HG03565 (cell line): ENCODE data around the gene ALX4.

Experiments
- ATAC-seq: cut with Tn5 transposase; IDR thresholded peaks from one replicate; pipeline ENCODE4 v1.9.1; 2021; ENCODE audit warnings: mild to moderate bottlenecking, moderate library complexity; ENCODE audit not compliant: unreplicated experiment

ALX4 gene

GRCh38 chr11:44309478-44310205, at the start of gene ALX4:
Gene ALX4 (minus strand): TSS chr11:44310139. CDS start chr11:44310062, 77 bp downstream.
- ATAC-seq: no peak

GRCh38 chr11:44359162-44359561, 49.2 kb upstream of the ALX4 start:
- no peak for ATAC-seq

- ATAC-seq: no peak
Observed at GRCh38 chr11:44358713-44359112, 48.8 kb upstream of the ALX4 start.

GRCh38 chr11:44357711-44358110, 47.8 kb upstream of the ALX4 start:
- ATAC-seq: no peak

GRCh38 chr11:44356351-44356750, 46.4 kb upstream of the ALX4 start:
- no peak for ATAC-seq

GRCh38 chr11:44351898-44352498, 42.1 kb upstream of the ALX4 start:
- ATAC-seq: no peak

- peak; percentile 75 for ATAC-seq
Observed at GRCh38 chr11:44351006-44351660, 41.2 kb upstream of the ALX4 start.

GRCh38 chr11:44349328-44349727, 39.4 kb upstream of the ALX4 start:
- no peak for ATAC-seq

- no peak for ATAC-seq
Observed at GRCh38 chr11:44348721-44349120, 38.8 kb upstream of the ALX4 start.

GRCh38 chr11:44348114-44348513, 38.2 kb upstream of the ALX4 start:
- no peak for ATAC-seq

GRCh38 chr11:44347538-44347937, 37.6 kb upstream of the ALX4 start:
- ATAC-seq: no peak

- no peak for ATAC-seq
Observed at GRCh38 chr11:44346983-44347382, 37.0 kb upstream of the ALX4 start.

GRCh38 chr11:44345781-44346180, 35.8 kb upstream of the ALX4 start:
- ATAC-seq: no peak

- no peak for ATAC-seq
Observed at GRCh38 chr11:44344921-44345320, 35.0 kb upstream of the ALX4 start.

- ATAC-seq: no peak
Observed at GRCh38 chr11:44344423-44344820, 34.5 kb upstream of the ALX4 start.

- ATAC-seq: no peak
Observed at GRCh38 chr11:44343778-44344422, 34.0 kb upstream of the ALX4 start.

GRCh38 chr11:44342616-44343015, 32.7 kb upstream of the ALX4 start:
- ATAC-seq: no peak

- ATAC-seq: no peak
Observed at GRCh38 chr11:44340656-44341055, 30.7 kb upstream of the ALX4 start.

- ATAC-seq: no peak
Observed at GRCh38 chr11:44339530-44339883, 29.6 kb upstream of the ALX4 start.

- no peak for ATAC-seq
Observed at GRCh38 chr11:44338698-44339529, 29.0 kb upstream of the ALX4 start.

GRCh38 chr11:44338026-44338425, 28.1 kb upstream of the ALX4 start:
- no peak for ATAC-seq
